Smooth muscle cell of the brain vasculature (primary cell): ENCODE data around the gene IQCM.

ENCODE experiments used
- DNase-seq: peaks from one replicate; pipeline ENCODE4 v3.0.0-alpha.2; 2012; ENCODE audit warnings: low read depth, low spot score

Gene IQCM

DNA sequence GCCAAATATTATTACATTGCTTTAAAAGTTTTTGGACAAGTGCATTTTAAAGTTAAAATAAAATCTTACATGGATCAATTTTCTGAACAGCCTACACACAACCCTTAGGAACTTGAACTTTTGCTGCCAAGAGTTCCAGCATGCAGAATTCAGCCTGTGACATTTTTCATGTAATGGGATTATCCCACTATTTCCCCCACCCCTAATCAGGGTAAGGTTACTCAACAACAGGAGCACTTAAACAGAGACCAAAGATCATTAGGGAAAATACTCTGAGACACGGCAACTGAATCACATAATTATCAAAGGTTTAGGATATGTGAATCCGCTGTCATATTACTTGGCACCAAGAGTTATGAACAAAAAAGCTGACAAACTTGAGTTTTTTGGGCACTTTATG is 47.2 kb downstream of the IQCM start:
- no peak for DNase-seq

- no peak for DNase-seq
These were observed 49.5 kb downstream of the IQCM start for GRCh38 chr4:149766135-149766534.

- no peak for DNase-seq
These were observed 50.0 kb downstream of the IQCM start for GRCh38 chr4:149765630-149766029.

DNA sequence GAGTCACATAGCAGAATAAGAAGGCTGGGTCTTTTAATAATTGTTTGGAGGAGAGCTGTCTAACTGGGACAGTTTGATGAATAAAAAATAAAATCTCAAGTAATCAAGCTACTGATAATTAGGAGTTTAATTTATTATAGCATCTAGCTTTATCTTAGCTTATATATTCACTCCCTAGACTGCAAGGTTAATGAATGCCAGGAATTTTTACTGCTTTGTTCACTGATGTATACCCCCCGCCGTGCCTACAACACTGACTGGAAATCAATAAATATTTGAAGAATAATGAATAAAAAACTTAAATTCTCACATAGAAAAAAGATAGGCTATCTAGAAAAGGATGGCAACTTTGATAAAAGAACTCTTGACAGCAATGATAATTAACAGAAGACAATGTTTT is 59.7 kb downstream of the IQCM start:
- DNase-seq, result no peak

GRCh38 chr4:149754526-149754925 is 61.1 kb downstream of the IQCM start:
- no peak for DNase-seq

GRCh38 chr4:149752729-149753128 is 62.9 kb downstream of the IQCM start:
- no peak for DNase-seq

- no peak for DNase-seq
These were observed 64.5 kb downstream of the IQCM start for GRCh38 chr4:149751174-149751573.

GRCh38 chr4:149749784-149750183 is 65.9 kb downstream of the IQCM start:
- no peak for DNase-seq

GRCh38 chr4:149747646-149748045 is 68.0 kb downstream of the IQCM start:
- no peak for DNase-seq

DNA sequence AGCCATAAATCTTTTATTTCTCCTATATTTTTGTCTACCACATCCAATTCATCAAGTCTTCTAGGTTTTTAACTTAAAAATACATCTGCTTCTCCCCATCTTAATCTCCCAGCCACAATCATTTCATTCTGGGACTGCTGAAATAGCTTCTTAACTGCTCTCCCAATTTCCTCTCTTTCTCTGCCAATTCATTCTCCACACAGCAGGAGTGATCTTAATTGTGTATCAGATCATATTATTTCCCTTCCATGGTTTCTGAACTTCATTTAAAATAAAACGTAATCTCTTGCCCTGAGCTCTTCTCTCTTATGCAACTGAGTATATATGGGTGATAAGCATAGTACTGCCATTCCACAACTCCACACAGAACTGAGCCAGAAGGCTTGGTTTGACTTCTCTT is 69.4 kb downstream of the IQCM start:
- no peak for DNase-seq

DNA sequence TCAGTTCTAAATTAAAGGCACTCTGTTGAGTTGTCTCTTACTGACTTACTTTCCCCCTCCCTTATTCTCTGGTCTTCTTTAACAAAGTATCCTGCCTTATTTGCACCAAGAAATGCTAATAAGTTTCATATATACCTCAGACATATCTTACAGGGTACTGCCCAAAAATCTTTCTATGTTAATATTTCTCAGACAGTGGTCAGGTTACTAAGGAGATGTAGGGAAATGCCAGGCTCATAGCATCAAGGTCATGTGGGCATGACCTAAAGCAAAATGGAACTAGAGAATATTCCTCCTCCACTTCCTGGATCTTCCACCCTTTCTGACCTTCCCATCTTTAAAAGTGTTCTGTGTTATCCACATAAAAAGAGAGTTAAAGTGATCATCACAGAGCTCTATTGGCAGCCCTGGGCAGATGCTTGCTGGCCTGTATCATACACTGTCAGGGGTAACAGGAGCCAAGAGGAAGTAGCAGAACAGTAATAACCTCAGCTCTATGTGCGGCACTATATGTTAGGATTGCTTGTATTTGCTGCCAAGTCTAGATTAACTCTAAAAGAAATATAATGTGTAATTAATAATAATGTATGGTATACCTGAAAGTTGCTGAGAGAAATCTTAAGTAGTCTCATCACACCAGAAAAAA is 74.3 kb downstream of the IQCM start:
- no peak for DNase-seq

GRCh38 chr4:149738156-149738555 is 77.5 kb downstream of the IQCM start:
- DNase-seq, result no peak

GRCh38 chr4:149735796-149736195 is 79.8 kb downstream of the IQCM start:
- DNase-seq, result no peak

GRCh38 chr4:149728444-149728843 is 87.2 kb downstream of the IQCM start:
- no peak for DNase-seq

GRCh38 chr4:149727663-149728062 is 88.0 kb downstream of the IQCM start:
- no peak for DNase-seq

GRCh38 chr4:149723065-149723464 is 92.6 kb downstream of the IQCM start:
- no peak for DNase-seq

- no peak for DNase-seq
These were observed 95.8 kb downstream of the IQCM start for GRCh38 chr4:149719806-149720205.

GRCh38 chr4:149719357-149719756 is 96.3 kb downstream of the IQCM start:
- no peak for DNase-seq

- DNase-seq, result no peak
These were observed 97.1 kb downstream of the IQCM start for GRCh38 chr4:149718500-149718899.

- DNase-seq, result no peak
These were observed 98.9 kb downstream of the IQCM start for GRCh38 chr4:149716728-149717127.

DNA sequence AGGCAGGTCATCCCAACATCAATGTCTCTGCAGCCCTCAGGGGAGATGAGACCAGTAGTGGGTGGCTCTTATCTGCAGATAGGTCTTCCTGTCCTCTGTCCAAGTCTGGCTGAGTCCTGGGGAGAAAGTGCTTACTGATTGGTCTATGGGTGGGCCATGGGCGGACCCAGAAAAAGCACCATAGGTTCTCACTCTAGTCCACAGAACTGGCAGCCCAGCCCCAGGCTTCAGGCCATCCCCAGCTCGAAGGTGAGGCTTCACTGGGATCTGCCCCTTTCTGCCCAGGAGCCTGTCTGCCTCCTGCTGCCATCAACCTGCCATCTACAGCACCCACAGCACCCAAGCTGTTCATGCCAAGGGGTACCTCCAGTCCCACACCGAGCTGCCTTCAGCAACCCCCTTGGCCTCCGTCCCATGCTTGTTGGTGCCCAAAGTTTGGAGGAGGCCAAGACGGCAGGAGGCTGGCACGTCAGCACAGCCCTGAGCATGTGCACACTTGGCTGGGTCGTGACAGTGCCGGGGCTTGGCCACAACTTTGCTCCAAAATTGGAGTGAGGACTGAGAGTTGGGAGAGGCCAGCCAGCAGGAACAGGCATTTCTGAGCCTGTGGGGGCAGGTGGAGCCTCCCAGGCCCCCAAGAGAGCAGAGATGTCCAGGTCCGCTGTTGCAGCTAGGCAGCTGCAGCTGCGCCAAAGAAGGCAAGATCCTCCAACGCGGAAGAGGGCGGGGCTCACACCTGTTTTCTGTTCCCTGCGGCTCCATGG is 99.6 kb downstream of the IQCM start:
- DNase-seq, result no peak

GRCh38 chr4:149713031-149713430 is 102.6 kb downstream of the IQCM start:
- DNase-seq, result no peak

- no peak for DNase-seq
These were observed 103.9 kb downstream of the IQCM start for GRCh38 chr4:149711593-149712365.
